Embryonic facial prominence (tissue), 1 donor: Measurements from ENCODE around the gene PTPRG.

Source experiments
- DNase-seq: peaks from one replicate; pipeline ENCODE4 v3.0.0-alpha.2; 2016; ENCODE audit errors: extremely low spot score

PTPRG gene

GRCh38 chr3:61562721-61563312 is 1.4 kb downstream of the PTPRG start:
- DNase-seq, result no peak

- no peak for DNase-seq
These were observed 2.2 kb downstream of the PTPRG start for GRCh38 chr3:61563313-61564271.

GRCh38 chr3:61564395-61565059 is 3.2 kb downstream of the PTPRG start:
- DNase-seq, result no peak

- no peak for DNase-seq
These were observed 4.2 kb downstream of the PTPRG start for GRCh38 chr3:61565569-61565968.

GRCh38 chr3:61568127-61568526 is 6.8 kb downstream of the PTPRG start:
- DNase-seq, result no peak

GRCh38 chr3:61569856-61570580 is 8.6 kb downstream of the PTPRG start:
- no peak for DNase-seq

GRCh38 chr3:61570813-61571212 is 9.4 kb downstream of the PTPRG start:
- no peak for DNase-seq

GRCh38 chr3:61571516-61572336 is 10.4 kb downstream of the PTPRG start:
- no peak for DNase-seq

GRCh38 chr3:61572879-61573278 is 11.5 kb downstream of the PTPRG start:
- no peak for DNase-seq

- DNase-seq, result no peak
These were observed 12.1 kb downstream of the PTPRG start for GRCh38 chr3:61573441-61573840.

GRCh38 chr3:61574854-61575253 is 13.5 kb downstream of the PTPRG start:
- no peak for DNase-seq

- no peak for DNase-seq
These were observed 14.5 kb downstream of the PTPRG start for GRCh38 chr3:61575893-61576292.

GRCh38 chr3:61577760-61578159 is 16.4 kb downstream of the PTPRG start:
- DNase-seq, result no peak

GRCh38 chr3:61578667-61579367 is 17.4 kb downstream of the PTPRG start:
- DNase-seq, result no peak

- no peak for DNase-seq
These were observed 18.3 kb downstream of the PTPRG start for GRCh38 chr3:61579685-61580084.

- no peak for DNase-seq
These were observed 19.7 kb downstream of the PTPRG start for GRCh38 chr3:61580982-61581643.

GRCh38 chr3:61582287-61582686 is 20.9 kb downstream of the PTPRG start:
- DNase-seq, result no peak

GRCh38 chr3:61582846-61583245 is 21.5 kb downstream of the PTPRG start:
- DNase-seq, result no peak

GRCh38 chr3:61583890-61584875 is 22.8 kb downstream of the PTPRG start:
- no peak for DNase-seq
